Ascending aorta (tissue), 2 donors: ENCODE measurements around the gene SFMBT2. TPM values are rescaled to one million over a fixed set of nuclear protein-coding genes. Genes with fewer than 3 reads are reported as not detected.

Experiments used
- DNase-seq, 2 donors: peaks; one replicate each; pipeline ENCODE4 v3.0.0-alpha.2; 2019; ENCODE audit warnings: low spot score in 2 of 2
- H3K27ac ChIP-seq, 2 donors: fragments of 200-600 bp; sonication (generic); one replicate each; pipeline ENCODE4 v1.5.1; 2016 to 2017; ENCODE audit warnings: mild to moderate bottlenecking in 1 of 2
- H3K27me3 ChIP-seq: fragments of 200-600 bp; sonication (generic); one replicate; pipeline ENCODE4 v1.5.1; 2017
- H3K36me3 ChIP-seq, 2 donors: fragments of 200-600 bp; sonication (generic); one replicate each; pipeline ENCODE4 v1.5.1; 2016
- H3K4me1 ChIP-seq, 2 donors: fragments of 200-600 bp; sonication (generic); one replicate each; pipeline ENCODE4 v1.5.1; 2016 to 2017; ENCODE audit warnings: mild to moderate bottlenecking in 1 of 2
- H3K4me3 ChIP-seq, 2 donors: fragments of 200-600 bp; sonication (generic); one replicate each; pipeline ENCODE4 v1.5.1; 2016 to 2017; ENCODE audit warnings: mild to moderate bottlenecking in 1 of 2
- H3K9me3 ChIP-seq, 2 donors: fragments of 200-600 bp; sonication (generic); one replicate each; pipeline ENCODE4 v1.5.1; 2016
- intact Hi-C: fragments of 100-400 bp; cut with DNase I; formaldehyde crosslinking; loops from one replicate; pipeline ENCODE4 v1.15.1; 2023
- total RNA-seq: library from RNA; depleted of rRNA; stranded (reverse); fragments of >200 nt; gene quantifications from one replicate; pipeline ENCODE4 v1.1.0, GENCODE V29; 2016
- TF ChIP-seq, protein P1 (sequence below), 3 experiments: fragments of 200-600 bp in 2 of 3; fragments of 450-650 bp in 1 of 3; sonication (generic) in 2 of 3; IDR thresholded peaks; one replicate each; pipeline ENCODE4 v1.5.1; 2016 to 2019; ENCODE audit warnings: antibody characterized with exemption in 3 of 3, mild to moderate bottlenecking in 1 of 3, moderate library complexity in 1 of 3

Gene SFMBT2
- total RNA-seq, 1 donor from 2014 or later: 2.2 TPM

DNA sequence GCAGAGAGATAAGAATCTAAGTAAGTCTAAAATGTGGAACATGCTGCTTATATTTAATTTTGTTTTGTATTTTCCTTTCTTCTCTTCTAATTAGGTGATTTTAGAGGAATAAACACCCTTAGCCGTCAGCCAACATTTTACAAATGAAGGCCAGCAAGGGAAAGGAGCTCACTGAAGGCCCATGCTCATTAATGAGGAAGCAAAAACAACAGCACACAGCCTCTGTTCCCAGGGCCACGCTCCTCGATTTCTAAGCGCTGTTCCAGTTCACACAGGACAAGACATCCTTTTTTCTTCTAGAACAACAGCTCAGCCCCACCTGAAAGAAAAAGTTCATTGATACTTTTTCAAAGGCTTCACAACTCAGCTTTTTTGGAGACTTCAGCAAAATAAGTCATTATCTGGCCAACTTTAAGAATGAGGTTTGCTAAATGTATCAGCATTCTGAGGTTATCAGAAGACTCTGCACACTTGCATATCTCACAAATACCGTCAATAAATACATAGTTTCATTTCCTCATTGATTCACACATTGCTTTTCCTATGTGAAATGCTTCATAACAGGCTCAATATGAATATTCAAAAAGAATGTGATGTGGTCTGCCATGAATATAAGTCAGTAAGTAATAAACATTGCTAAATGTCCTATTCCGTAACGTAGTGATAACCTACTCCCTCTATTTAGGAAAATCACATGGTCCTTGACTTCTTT lies 34.8 kb upstream of the SFMBT2 start:
- TF ChIP-seq, protein P1, sequence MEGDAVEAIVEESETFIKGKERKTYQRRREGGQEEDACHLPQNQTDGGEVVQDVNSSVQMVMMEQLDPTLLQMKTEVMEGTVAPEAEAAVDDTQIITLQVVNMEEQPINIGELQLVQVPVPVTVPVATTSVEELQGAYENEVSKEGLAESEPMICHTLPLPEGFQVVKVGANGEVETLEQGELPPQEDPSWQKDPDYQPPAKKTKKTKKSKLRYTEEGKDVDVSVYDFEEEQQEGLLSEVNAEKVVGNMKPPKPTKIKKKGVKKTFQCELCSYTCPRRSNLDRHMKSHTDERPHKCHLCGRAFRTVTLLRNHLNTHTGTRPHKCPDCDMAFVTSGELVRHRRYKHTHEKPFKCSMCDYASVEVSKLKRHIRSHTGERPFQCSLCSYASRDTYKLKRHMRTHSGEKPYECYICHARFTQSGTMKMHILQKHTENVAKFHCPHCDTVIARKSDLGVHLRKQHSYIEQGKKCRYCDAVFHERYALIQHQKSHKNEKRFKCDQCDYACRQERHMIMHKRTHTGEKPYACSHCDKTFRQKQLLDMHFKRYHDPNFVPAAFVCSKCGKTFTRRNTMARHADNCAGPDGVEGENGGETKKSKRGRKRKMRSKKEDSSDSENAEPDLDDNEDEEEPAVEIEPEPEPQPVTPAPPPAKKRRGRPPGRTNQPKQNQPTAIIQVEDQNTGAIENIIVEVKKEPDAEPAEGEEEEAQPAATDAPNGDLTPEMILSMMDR (IDR thresholded peaks at IDR 0.05): no peak
- no peaks in the 10 kb centered on the region for H3K36me3 ChIP-seq

DNA sequence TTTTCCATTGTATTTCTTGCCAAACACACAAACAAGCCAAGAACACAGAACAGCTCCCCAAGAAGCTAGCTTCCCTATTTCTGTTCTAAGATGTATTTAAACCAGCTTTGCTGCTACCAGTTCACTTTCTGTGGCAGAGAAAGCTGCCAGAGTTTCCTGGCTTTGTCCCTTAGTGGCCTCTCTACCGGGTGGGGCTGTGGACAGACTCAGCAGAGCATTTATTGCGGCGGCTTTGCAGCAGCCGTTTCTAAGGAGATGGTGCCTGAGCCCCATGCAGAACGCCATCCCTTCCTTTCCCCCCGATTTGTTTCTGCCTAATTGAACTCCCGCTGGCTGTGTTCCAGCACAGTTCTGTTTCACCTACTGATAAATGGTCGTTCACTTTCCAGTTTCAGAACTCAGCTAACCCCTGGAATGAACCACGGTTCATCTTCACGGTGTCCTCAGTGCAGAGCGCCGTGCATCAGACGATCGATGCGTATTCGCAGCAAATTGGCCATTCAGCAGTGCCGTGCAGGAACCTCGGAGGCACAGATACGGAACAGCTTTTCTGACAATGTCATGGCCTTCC lies 33.8 kb upstream of the SFMBT2 start:
- peaks cover 0 to 6% of the 10 kb centered on the region in 2 donors for H3K9me3 ChIP-seq
- intact Hi-C loops: no loop called here
- no peaks in the 10 kb centered on the region for H3K36me3 ChIP-seq
- no peaks in the 10 kb centered on the region for H3K4me1 ChIP-seq
- no peaks in the 10 kb centered on the region for H3K27me3 ChIP-seq
- no peak overlapping the region for H3K27ac ChIP-seq
- no peak for DNase-seq
- TF ChIP-seq, protein P1 (IDR thresholded peaks at IDR 0.05): no peak
- no peak overlapping the region for H3K4me3 ChIP-seq

More for the DNA sequence above, 34.8 kb upstream of the SFMBT2 start:
- Histone ChIP-seq H3K27me3 (no peaks in the 10 kb centered on the region), H3K9me3 (peaks cover 0 to 6% of the 10 kb centered on the region in 2 donors), H3K4me3 (no peak overlapping the region), H3K27ac (no peak overlapping the region), H3K4me1 (no peaks in the 10 kb centered on the region)
- DNase-seq: no peak
- intact Hi-C loops: no loop called here

DNA sequence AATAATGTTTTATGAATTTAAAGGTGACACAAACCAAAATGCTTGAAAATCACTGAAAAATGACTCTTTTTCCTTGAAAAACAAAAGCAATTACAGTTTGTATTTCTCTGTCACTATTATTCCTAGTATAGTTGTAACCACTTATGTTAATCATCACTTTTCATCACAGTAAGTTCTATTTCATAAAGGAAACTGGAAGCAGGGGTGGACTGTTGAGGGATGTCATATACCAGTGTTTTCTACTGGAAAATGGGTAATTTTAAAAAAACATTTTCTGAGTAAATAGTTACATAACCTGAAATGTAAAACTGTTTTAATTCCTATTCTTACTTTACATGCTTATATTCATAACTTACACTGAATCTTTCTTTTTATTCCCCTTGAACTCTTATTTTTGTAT lies 32.2 kb upstream of the SFMBT2 start:
- H3K36me3 ChIP-seq: no peaks in the 10 kb centered on the region
- no peak overlapping the region for H3K27ac ChIP-seq
- TF ChIP-seq, protein P1 (IDR thresholded peaks at IDR 0.05): no peak
- H3K4me3 ChIP-seq: no peak overlapping the region
- H3K27me3 ChIP-seq: no peaks in the 10 kb centered on the region
- DNase-seq: no peak
- intact Hi-C loops: no loop called here
- H3K4me1 ChIP-seq: no peaks in the 10 kb centered on the region
- H3K9me3 ChIP-seq: no peaks in the 10 kb centered on the region

DNA sequence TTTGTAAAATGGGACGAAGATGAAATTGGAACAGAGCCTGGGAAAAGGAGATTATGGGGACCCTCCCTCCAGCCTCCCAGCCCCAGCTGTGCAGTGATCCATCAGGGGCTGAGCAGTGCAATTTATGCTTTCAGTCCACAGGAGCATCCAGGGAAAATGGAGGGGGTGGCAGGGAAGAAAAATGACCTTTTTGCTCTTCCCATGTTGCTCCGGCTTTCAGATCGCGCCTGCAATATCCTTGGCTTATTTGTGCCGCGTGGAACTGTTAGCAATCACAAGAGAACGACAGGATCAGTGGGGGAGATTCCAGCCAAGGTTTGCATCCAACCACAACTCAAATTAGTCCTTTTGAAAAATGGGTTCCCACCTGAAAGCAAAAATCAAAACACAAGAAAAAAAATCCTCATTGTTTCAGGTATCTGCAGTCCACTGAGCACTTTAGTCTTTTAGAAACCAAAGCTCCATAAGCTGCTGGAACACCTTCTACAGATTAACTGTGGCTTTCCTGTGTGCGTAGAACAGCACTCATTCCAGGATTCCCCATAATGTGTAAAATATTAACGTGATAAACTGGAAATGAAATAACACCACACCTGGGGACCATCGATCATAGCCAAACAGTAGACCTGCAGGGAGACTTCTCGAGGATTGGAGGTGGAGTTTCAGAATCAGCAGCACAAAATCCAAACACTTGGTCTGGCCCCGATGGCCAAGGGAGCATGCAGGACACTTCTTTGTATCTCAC lies 30.7 kb upstream of the SFMBT2 start:
- intact Hi-C loops: no loop called here
- no peaks in the 10 kb centered on the region for H3K4me1 ChIP-seq
- H3K27ac ChIP-seq: no peak overlapping the region
- DNase-seq: no peak
- no peak overlapping the region for H3K4me3 ChIP-seq
- TF ChIP-seq, protein P1 (IDR thresholded peaks at IDR 0.05): no peak
- H3K27me3 ChIP-seq: no peaks in the 10 kb centered on the region
- no peaks in the 10 kb centered on the region for H3K36me3 ChIP-seq
- H3K9me3 ChIP-seq: no peaks in the 10 kb centered on the region

DNA sequence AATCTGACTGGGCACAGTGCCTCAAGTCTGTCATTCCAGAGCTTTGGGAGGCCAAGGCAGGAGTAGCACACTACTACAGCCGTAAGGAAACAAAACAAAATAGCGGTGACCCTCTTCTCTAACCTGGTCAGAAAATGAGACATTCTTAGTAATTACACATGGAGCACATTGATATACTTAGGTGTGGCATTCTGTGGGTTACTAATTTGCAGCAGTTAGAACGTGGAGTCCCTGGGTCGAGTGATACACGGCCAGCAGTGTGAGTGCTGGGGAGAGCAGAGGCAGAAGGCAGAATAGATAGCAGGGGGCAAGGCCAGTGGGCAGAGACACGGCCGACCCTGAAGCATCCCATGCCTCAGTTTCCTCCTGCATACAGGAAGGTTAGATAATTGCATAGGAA lies 28.9 kb upstream of the SFMBT2 start:
- no peak overlapping the region for H3K4me3 ChIP-seq

More for the DNA sequence above, 28.9 kb upstream of the SFMBT2 start:
- H3K27ac ChIP-seq: no peak overlapping the region
- TF ChIP-seq, protein P1 (IDR thresholded peaks at IDR 0.05): no peak
- H3K9me3 ChIP-seq: no peaks in the 10 kb centered on the region
- no peak for DNase-seq
- H3K4me1 ChIP-seq: no peaks in the 10 kb centered on the region
- H3K27me3 ChIP-seq: no peaks in the 10 kb centered on the region
- H3K36me3 ChIP-seq: no peaks in the 10 kb centered on the region
- intact Hi-C loops: no loop called here
